Astrocyte (in vitro differentiated cells and primary cell): ENCODE results near the gene FCMR. TPM values are rescaled to one million over a fixed set of nuclear protein-coding genes. Genes with fewer than 3 reads are reported as not detected.

Experiments
- DNase-seq: peaks from one replicate; pipeline ENCODE4 v3.0.0-alpha.2; 2010; ENCODE audit warnings: low read depth
- FAIRE-seq: peaks from 2 replicates; lab custom pipeline; 2011; peaks lifted over from hg19 to GRCh38; lab: Jason Lieb, UNC
- H2AFZ ChIP-seq: 2 replicates; pipeline ENCODE4 v1.6.0; 2012; ENCODE audit warnings: low read depth, low read length, inconsistent platforms
- H3K27ac ChIP-seq: 2 replicates; pipeline ENCODE4 v1.5.1; 2011; ENCODE audit warnings: low read depth, low read length, inconsistent platforms
- H3K27me3 ChIP-seq: 2 replicates; pipeline ENCODE4 v1.6.0; 2011; ENCODE audit warnings: low read length, inconsistent platforms; ENCODE audit not compliant: insufficient read depth
- H3K36me3 ChIP-seq: 2 replicates; pipeline ENCODE4 v1.5.1; 2011; ENCODE audit warnings: low read length, inconsistent platforms; ENCODE audit not compliant: insufficient read depth
- H3K4me1 ChIP-seq: 2 replicates; pipeline ENCODE4 v1.5.1; 2011; ENCODE audit warnings: low read length, inconsistent platforms; ENCODE audit not compliant: insufficient read depth
- H3K4me2 ChIP-seq: 2 replicates; pipeline ENCODE4 v1.6.0; 2012; ENCODE audit warnings: low read length, inconsistent platforms
- H3K4me3 ChIP-seq: 2 replicates; pipeline ENCODE4 v1.5.1; 2011; ENCODE audit warnings: low read depth, mild to moderate bottlenecking, low read length, inconsistent platforms; ENCODE audit not compliant: insufficient read depth
- H3K79me2 ChIP-seq: 2 replicates; pipeline ENCODE4 v1.6.0; 2012; ENCODE audit warnings: mild to moderate bottlenecking, low read length, inconsistent platforms; ENCODE audit not compliant: insufficient read depth
- H3K9ac ChIP-seq: 2 replicates; pipeline ENCODE4 v1.6.0; 2012; ENCODE audit warnings: mild to moderate bottlenecking, low read length, inconsistent platforms
- H3K9me3 ChIP-seq: 2 replicates; pipeline ENCODE4 v1.5.1; 2012; ENCODE audit warnings: low read depth, mild to moderate bottlenecking, low read length, inconsistent platforms; ENCODE audit not compliant: insufficient read depth
- H4K20me1 ChIP-seq: 2 replicates; pipeline ENCODE4 v1.6.0; 2012; ENCODE audit warnings: low read length, inconsistent platforms; ENCODE audit not compliant: insufficient read depth
- H3K27ac Mint-ChIP-seq: one replicate; pipeline ENCODE4 v1.8.0; 2021; ENCODE audit warnings: mild to moderate bottlenecking, mixed read lengths; ENCODE audit not compliant: unreplicated experiment
- H3K27me3 Mint-ChIP-seq: one replicate; pipeline ENCODE4 v1.8.0; 2021; ENCODE audit warnings: low read depth, mixed read lengths; ENCODE audit not compliant: unreplicated experiment
- H3K36me3 Mint-ChIP-seq: one replicate; pipeline ENCODE4 v1.8.0; 2021; ENCODE audit warnings: low read depth, mixed read lengths; ENCODE audit not compliant: unreplicated experiment
- H3K4me1 Mint-ChIP-seq: one replicate; pipeline ENCODE4 v1.8.0; 2021; ENCODE audit warnings: low read depth, mixed read lengths; ENCODE audit not compliant: unreplicated experiment
- H3K4me3 Mint-ChIP-seq: one replicate; pipeline ENCODE4 v1.8.0; 2021; ENCODE audit warnings: mild to moderate bottlenecking, moderate library complexity, mixed read lengths; ENCODE audit not compliant: unreplicated experiment
- H3K9me3 Mint-ChIP-seq: one replicate; pipeline ENCODE4 v1.8.0; 2021; ENCODE audit warnings: mild to moderate bottlenecking, mixed read lengths; ENCODE audit not compliant: unreplicated experiment
- EZH2 ChIP-seq: IDR thresholded peaks from 2 replicates; pipeline ENCODE4 v1.6.1; 2012; ENCODE audit warnings: mild to moderate bottlenecking, low read length, inconsistent platforms; ENCODE audit not compliant: insufficient read depth
- total RNA-seq: library from RNA; stranded (reverse); gene quantifications from 2 replicates; pipeline ENCODE4 v1.2.1, GENCODE V29; 2021
- TF ChIP-seq, protein P1 (sequence below): IDR thresholded peaks from 2 replicates; pipeline ENCODE4 v1.5.1; 2011; ENCODE audit warnings: low read depth, mild to moderate bottlenecking, inconsistent platforms, low read length, moderate library complexity; ENCODE audit not compliant: insufficient read depth

Gene FCMR
- total RNA-seq, 1 donor from 2014 or later, result 0.73 TPM

DNA sequence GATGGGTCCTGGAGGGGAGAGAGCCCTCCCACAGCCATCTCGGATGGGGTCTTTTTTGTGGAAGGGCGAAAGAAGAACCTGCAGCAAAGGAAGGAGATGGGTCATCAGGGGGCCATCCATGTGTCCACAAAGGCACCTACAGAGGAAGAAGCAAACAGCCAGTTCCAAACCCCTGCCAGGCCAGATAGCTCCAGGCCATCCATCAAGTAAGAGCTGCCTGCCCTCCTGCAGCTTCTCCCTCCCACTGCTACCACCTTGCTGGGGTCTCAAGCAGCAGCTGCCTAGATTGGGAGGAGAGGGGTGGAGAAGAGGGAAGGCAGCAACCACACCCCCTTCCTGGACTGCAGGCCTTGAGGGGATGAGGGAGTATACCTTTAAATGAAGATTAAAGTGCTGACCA is 44.0 kb upstream of the FCMR start:
- H3K36me3 ChIP-seq, result no peaks in the 10 kb centered on the region
- no peak overlapping the region for H3K27ac ChIP-seq
- H3K36me3 Mint-ChIP-seq, result no peaks in the 10 kb centered on the region
- no peaks in the 10 kb centered on the region for H3K9me3 ChIP-seq
- no peak overlapping the region for H3K4me3 Mint-ChIP-seq
- H3K27me3 ChIP-seq, result peaks cover 2% of the 10 kb centered on the region
- no peaks in the 10 kb centered on the region for H3K4me1 ChIP-seq
- FAIRE-seq, result no peak
- peaks cover 46% of the 10 kb centered on the region for H3K27me3 Mint-ChIP-seq
- H3K79me2 ChIP-seq, result no peaks in the 10 kb centered on the region
- H3K4me1 Mint-ChIP-seq, result peaks cover 6% of the 10 kb centered on the region
- no peak overlapping the region for H2AFZ ChIP-seq
- H3K4me3 ChIP-seq, result no peak overlapping the region
- H3K9me3 Mint-ChIP-seq, result peaks cover 6% of the 10 kb centered on the region
- H3K4me2 ChIP-seq, result no peak overlapping the region
- DNase-seq, result no peak
- H4K20me1 ChIP-seq, result no peaks in the 10 kb centered on the region
- no peak overlapping the region for H3K9ac ChIP-seq
- TF ChIP-seq EZH2, result no peak
- TF ChIP-seq, protein P1, sequence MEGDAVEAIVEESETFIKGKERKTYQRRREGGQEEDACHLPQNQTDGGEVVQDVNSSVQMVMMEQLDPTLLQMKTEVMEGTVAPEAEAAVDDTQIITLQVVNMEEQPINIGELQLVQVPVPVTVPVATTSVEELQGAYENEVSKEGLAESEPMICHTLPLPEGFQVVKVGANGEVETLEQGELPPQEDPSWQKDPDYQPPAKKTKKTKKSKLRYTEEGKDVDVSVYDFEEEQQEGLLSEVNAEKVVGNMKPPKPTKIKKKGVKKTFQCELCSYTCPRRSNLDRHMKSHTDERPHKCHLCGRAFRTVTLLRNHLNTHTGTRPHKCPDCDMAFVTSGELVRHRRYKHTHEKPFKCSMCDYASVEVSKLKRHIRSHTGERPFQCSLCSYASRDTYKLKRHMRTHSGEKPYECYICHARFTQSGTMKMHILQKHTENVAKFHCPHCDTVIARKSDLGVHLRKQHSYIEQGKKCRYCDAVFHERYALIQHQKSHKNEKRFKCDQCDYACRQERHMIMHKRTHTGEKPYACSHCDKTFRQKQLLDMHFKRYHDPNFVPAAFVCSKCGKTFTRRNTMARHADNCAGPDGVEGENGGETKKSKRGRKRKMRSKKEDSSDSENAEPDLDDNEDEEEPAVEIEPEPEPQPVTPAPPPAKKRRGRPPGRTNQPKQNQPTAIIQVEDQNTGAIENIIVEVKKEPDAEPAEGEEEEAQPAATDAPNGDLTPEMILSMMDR, result no peak
- no peak overlapping the region for H3K27ac Mint-ChIP-seq

DNA sequence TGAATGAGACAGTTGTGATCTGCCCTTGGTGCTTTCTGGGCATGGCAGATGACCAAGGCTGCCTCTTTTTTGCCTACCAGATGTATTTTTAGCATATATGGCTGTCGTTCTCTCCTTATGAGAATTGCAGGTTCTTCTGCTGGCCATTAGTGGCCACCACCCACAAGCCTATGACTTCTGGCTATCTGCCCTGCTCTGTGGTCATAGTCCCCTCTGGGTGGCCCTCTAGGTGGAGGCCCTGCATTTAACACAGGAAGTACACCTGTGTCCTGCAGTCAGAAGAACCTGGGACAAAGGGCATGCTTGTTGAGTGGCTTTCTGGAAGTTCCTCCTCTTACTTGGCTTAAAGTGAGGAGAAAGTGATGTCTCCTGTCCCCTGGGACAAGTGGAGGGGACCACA is 42.0 kb upstream of the FCMR start:
- Histone ChIP-seq H3K9me3 (no peaks in the 10 kb centered on the region), H3K36me3 (no peaks in the 10 kb centered on the region), H4K20me1 (no peaks in the 10 kb centered on the region), H3K79me2 (no peaks in the 10 kb centered on the region), H3K27ac (no peak overlapping the region), H3K4me3 (no peak overlapping the region), H3K4me2 (no peak overlapping the region), H3K9ac (no peak overlapping the region), H3K4me1 (no peaks in the 10 kb centered on the region), H3K27me3 (peaks cover 2% of the 10 kb centered on the region), H2AFZ (no peak overlapping the region)
- FAIRE-seq (no peak), DNase-seq (no peak)
- no peak overlapping the region for H3K27ac Mint-ChIP-seq
- H3K9me3 Mint-ChIP-seq, result peaks cover 6% of the 10 kb centered on the region
- H3K4me3 Mint-ChIP-seq, result no peak overlapping the region
- H3K4me1 Mint-ChIP-seq, result peaks cover 6% of the 10 kb centered on the region
- TF ChIP-seq, protein P1, result no peak
- no peak for TF ChIP-seq EZH2
- H3K36me3 Mint-ChIP-seq, result no peaks in the 10 kb centered on the region
- peaks cover 38% of the 10 kb centered on the region for H3K27me3 Mint-ChIP-seq

DNA sequence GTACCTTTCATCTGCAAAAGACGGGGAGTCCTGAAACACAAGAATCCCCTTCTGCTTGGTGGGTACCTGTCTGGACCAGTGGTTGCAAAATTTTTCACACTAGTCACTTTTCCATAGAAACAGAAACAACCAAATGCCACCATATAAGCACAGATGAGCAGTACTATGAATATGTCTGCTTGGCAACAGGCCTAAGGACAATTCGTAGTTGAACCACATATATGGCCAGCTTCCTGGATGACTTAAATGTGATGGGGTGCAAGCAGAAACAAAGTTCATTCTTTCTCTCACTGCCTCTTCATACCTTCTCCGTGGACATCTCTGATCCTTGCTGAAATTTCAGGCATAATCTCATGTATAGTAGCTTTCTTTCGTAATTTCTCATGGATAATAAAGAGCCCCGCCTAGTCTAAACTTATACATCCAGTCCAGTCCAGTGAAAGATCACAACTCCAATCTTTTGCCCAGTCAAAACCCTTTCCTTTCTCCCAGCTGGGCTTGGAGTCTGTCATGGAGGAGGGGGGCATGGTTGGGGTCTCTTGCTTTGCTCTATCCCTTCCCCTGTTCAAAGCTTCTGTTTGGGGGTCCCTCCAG is 41.5 kb upstream of the FCMR start:
- Mint-ChIP-seq H3K9me3 (peaks cover 6% of the 10 kb centered on the region), H3K27ac (no peak overlapping the region), H3K36me3 (no peaks in the 10 kb centered on the region), H3K4me1 (peaks cover 6% of the 10 kb centered on the region), H3K27me3 (peaks cover 38% of the 10 kb centered on the region), H3K4me3 (no peak overlapping the region)
- H3K79me2 ChIP-seq, result no peaks in the 10 kb centered on the region
- TF ChIP-seq, protein P1, result no peak
- no peak overlapping the region for H3K4me3 ChIP-seq
- FAIRE-seq (no peak), DNase-seq (no peak)
- no peaks in the 10 kb centered on the region for H4K20me1 ChIP-seq
- H3K36me3 ChIP-seq, result no peaks in the 10 kb centered on the region
- H3K27me3 ChIP-seq, result peaks cover 2% of the 10 kb centered on the region
- no peak overlapping the region for H3K9ac ChIP-seq
- H3K4me2 ChIP-seq, result no peak overlapping the region
- H2AFZ ChIP-seq, result no peak overlapping the region
- H3K27ac ChIP-seq, result no peak overlapping the region
- no peaks in the 10 kb centered on the region for H3K9me3 ChIP-seq
- no peaks in the 10 kb centered on the region for H3K4me1 ChIP-seq
